Ovary (tissue), 9 donors: Measurements from ENCODE around the gene ERI3. TPM values are rescaled to one million over a fixed set of nuclear protein-coding genes. Genes with fewer than 3 reads are reported as not detected.

Source experiments
- DNase-seq, 5 donors: peaks; one replicate each; pipeline ENCODE4 v3.0.0-alpha.2; 2019 to 2020
- H3K27ac ChIP-seq, 2 donors: fragments of 200-600 bp; one replicate each; pipeline versions ENCODE4 v1.5.1 to v1.8.0; 2019 to 2022
- H3K27me3 ChIP-seq: fragments of 200-600 bp; one replicate; pipeline ENCODE4 v1.8.0; 2022
- H3K36me3 ChIP-seq: fragments of 200-600 bp; sonication (generic); one replicate; pipeline ENCODE4 v1.5.1; 2019
- H3K4me1 ChIP-seq: one replicate; pipeline ENCODE4 v1.8.1; 2013; ENCODE audit warnings: mild to moderate bottlenecking, moderate library complexity; ENCODE audit not compliant: insufficient read depth
- H3K4me3 ChIP-seq: fragments of 200-600 bp; sonication (generic); one replicate; pipeline ENCODE4 v1.5.1; 2017
- H3K9me3 ChIP-seq, 2 donors: fragments of 200-600 bp in 1 of 2; sonication (generic) in 1 of 2; one replicate each; pipeline versions ENCODE4 v1.5.1 to v1.8.1; 2013 to 2019; ENCODE audit warnings: mild to moderate bottlenecking in 1 of 2, moderate library complexity in 1 of 2
- EP300 ChIP-seq: sonication (generic); formaldehyde crosslinking; IDR thresholded peaks from one replicate; pipeline ENCODE4 v1.6.1; 2017; ENCODE audit warnings: antibody characterized with exemption
- POLR2A ChIP-seq: fragments of 450-650 bp; IDR thresholded peaks from one replicate; pipeline ENCODE4 v1.6.1; 2017; ENCODE audit warnings: antibody characterized with exemption, mild to moderate bottlenecking, moderate library complexity
- WGBS, 3 donors: extraction: QIAGEN DNeasy Blood & Tissue Kit in 1 of 3; methylation state at CpG; one replicate each; pipeline versions ENCODE4 v1.1.5 to v1.1.7; 2013 to 2017; 5-methylcytosine and 5-hydroxymethylcytosine counted together
- intact Hi-C, 4 donors: fragments of 100-400 bp; cut with DNase I; formaldehyde crosslinking; loops; one replicate each; pipeline versions ENCODE4 v1.11.0 to v1.15.1; 2022 to 2023
- polyA plus RNA-seq, 2 donors: library from polyadenylated mRNA; stranded (reverse); fragments of 200-250 nt in 1 of 2; fragments of 350-450 nt in 1 of 2; fragmentation: Illumina TruSeq in 1 of 2; extraction: RNeasy Lipid Tissue Mini Kit (QIAGEN cat#74804) in 1 of 2; gene quantifications; one replicate each; pipeline ENCODE4 v1.2.3, GENCODE V29; 2013 to 2014
- total RNA-seq, 7 donors: library from RNA; depleted of rRNA in 2 of 7; stranded (reverse); fragments of >200 nt in 2 of 7; fragmentation: NEBNext Ultra II Directional in 3 of 7; extraction: Animal tissue kit (Norgen Biotek cat#: 25700) in 3 of 7; gene quantifications; one replicate each; pipeline versions ENCODE4 v1.1.0 to v1.2.4, GENCODE V29; 2016 to 2023
- TF ChIP-seq, protein P1 (sequence below), 3 donors: fragments of 450-650 bp in 2 of 3; fragments of 200-600 bp in 1 of 3; IDR thresholded peaks; one replicate each; pipeline versions ENCODE4 v1.5.1 to v1.8.0; 2016 to 2022; ENCODE audit warnings: antibody characterized with exemption in 3 of 3, mild to moderate bottlenecking in 1 of 3
- donor health status: DM: no; HTN: no; CAD: no; lungs with moderate emphysema.
- donor health status: DM: no; HTN: no; CAD: no.
- donor health status: Bipolar disorder and iron deficiency.
- donor health status: DM: yes; HTN: yes; CAD: no.
- donor health status: DM: no; HTN: no; CAD: no.
- donor health status: DM: yes; HTN: yes; CAD: no.

The ERI3 gene
- total and polyA plus RNA-seq, 9 donors = 35.4 to 67.0 (median 48.9) TPM

DNA sequence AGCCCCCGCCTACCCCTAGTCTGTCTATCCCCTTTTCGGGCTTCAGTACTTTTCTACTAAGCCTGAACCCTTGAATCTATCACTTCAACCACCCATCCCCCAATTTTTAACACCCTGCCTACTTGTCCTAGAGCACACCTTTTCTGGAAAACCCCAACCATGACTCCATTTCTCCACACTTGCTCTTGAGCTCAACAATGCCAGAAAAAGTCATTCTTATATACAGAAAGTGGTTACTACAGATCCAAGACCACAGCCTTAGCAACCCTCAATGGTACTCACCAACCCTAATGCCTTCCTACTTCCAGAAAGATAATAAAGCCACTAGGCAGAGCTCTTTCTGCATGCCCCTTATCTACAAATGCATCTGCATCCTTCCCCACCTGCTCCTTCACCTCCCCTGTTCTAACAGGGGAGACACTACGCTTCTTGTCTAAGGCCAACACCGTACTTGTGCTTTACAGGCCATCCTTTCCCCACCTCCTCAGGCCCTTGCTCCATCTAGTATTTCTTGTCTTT is 100.6 kb downstream of the ERI3 start:
- intact Hi-C loops = no loop called here
- no peaks in the 10 kb centered on the region for H3K36me3 ChIP-seq

DNA sequence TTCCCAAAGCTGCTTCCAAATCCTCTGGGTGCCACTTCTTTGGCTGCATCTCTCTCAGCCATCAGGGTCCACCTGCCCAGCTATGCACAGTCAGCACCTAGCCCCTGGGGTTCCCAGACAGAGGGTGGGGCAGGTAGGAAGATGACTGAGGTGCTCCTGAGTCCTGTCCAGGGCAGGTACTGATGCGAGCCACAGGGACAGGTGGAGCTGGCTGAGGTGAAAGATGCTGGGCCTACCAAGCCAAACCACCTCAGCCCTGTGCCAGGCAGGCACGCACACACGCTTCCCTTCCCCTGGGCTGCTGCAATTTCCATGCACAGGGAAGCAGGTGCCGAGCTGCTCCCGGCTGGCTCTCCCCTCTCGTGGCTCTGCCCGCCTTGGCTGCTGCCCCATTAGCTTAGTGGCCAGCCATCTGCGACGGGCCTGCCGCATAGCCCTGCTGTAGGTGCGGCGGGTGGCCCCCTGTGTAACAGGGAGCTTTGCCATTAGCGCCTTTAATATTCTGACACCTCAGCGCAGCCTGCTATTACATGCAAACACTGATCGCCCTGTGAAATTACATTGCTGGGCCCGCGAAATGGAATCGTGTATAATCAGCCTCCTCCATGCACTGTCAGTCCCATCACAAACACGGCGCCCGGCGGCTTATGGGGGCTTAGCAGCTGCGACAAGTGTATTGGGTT is 102.9 kb downstream of the ERI3 start:
- H3K9me3 ChIP-seq = no peaks in the 10 kb centered on the region
- TF ChIP-seq EP300 (no peak), POLR2A (no peak)
- TF ChIP-seq, protein P1, sequence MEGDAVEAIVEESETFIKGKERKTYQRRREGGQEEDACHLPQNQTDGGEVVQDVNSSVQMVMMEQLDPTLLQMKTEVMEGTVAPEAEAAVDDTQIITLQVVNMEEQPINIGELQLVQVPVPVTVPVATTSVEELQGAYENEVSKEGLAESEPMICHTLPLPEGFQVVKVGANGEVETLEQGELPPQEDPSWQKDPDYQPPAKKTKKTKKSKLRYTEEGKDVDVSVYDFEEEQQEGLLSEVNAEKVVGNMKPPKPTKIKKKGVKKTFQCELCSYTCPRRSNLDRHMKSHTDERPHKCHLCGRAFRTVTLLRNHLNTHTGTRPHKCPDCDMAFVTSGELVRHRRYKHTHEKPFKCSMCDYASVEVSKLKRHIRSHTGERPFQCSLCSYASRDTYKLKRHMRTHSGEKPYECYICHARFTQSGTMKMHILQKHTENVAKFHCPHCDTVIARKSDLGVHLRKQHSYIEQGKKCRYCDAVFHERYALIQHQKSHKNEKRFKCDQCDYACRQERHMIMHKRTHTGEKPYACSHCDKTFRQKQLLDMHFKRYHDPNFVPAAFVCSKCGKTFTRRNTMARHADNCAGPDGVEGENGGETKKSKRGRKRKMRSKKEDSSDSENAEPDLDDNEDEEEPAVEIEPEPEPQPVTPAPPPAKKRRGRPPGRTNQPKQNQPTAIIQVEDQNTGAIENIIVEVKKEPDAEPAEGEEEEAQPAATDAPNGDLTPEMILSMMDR (IDR thresholded peaks at IDR 0.05) = no peak
- H3K27ac ChIP-seq = no peak overlapping the region
- no peaks in the 10 kb centered on the region for H3K36me3 ChIP-seq
- WGBS, 3 donors = 95% methylated on average over 22 to 23 of the region's 23 CpGs
- intact Hi-C loops = no loop called here
- H3K27me3 ChIP-seq = no peaks in the 10 kb centered on the region
- DNase-seq = no peak
- H3K4me3 ChIP-seq = no peak overlapping the region
- H3K4me1 ChIP-seq = peaks cover 6% of the 10 kb centered on the region

More for the DNA sequence above, 100.6 kb downstream of the ERI3 start:
- no peaks in the 10 kb centered on the region for H3K27me3 ChIP-seq
- H3K9me3 ChIP-seq = no peaks in the 10 kb centered on the region
- H3K27ac ChIP-seq = no peak overlapping the region
- WGBS, 3 donors = 94 to 98% (median 96%) methylated on average over 4 of the region's 4 CpGs
- peaks cover 6% of the 10 kb centered on the region for H3K4me1 ChIP-seq
- no peak for TF ChIP-seq EP300
- no peak for TF ChIP-seq POLR2A
- TF ChIP-seq, protein P1 (IDR thresholded peaks at IDR 0.05) = no peak
- H3K4me3 ChIP-seq = no peak overlapping the region
- DNase-seq = no peak

DNA sequence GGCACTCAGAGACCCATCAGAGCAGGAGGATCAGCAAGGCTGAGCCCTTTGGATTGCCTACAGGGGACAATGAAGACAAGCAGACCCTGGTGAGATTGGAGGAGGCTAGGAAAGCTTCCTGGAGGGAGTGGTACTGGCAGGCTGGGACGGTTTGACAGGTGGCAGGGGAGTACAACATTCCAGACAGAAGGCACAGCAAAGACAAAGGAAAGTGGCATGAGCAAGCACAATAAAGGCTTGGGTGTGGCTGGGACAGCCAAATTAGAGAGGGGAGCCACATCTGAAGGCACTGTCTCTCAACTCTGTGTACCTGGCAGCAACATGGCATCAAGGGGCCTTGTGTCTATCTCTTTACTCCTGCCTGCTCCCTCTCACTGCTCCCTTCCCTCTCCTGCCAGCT is 103.6 kb downstream of the ERI3 start:
- Histone ChIP-seq H3K4me3 (no peak overlapping the region), H3K36me3 (no peaks in the 10 kb centered on the region), H3K27ac (no peak overlapping the region), H3K9me3 (no peaks in the 10 kb centered on the region), H3K27me3 (no peaks in the 10 kb centered on the region), H3K4me1 (peaks cover 6% of the 10 kb centered on the region)
- no peak for DNase-seq
- intact Hi-C loops = no loop called here
- no peak for TF ChIP-seq EP300
- TF ChIP-seq, protein P1 (IDR thresholded peaks at IDR 0.05) = no peak
- TF ChIP-seq POLR2A = no peak
- WGBS, 3 donors = 91 to 100% (median 100%) methylated on average over 1 of the region's 1 CpG

DNA sequence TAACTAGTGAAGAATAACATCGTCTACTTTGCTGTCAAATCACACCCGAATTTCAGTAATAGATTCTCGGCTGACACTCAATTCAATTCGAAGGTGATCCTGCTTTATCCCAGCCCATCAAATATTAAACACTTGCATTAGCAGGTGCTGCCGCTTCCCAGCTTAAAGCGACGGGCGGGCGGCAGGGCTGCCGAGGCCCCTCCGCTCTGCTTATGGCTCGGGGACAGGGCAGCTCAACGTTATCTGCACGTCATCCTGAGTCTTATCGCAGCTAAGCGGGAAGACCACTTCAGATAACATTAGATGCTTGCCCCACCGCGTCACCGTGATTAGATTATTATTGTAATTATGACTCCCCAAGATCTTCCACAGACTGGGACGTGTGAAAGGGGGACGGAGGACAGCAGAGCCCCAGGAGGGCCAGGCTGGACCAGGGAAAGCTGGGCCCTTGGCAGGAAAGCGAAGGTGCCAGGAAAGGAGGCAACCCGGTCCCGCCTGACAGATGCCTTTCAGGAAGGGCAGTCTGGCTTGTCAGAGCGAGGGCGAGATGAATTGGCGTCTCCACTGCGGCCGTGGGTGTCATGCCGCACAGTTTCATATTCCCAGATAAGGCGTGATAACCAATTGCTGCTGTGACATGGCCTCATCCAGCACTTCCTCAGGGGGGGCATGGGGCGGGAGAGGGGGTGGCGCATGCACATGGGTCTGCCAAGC is 104.8 kb downstream of the ERI3 start:
- H3K9me3 ChIP-seq = no peaks in the 10 kb centered on the region
- no peak overlapping the region for H3K27ac ChIP-seq
- TF ChIP-seq, protein P1 (IDR thresholded peaks at IDR 0.05) = no peak
- TF ChIP-seq EP300 (no peak), POLR2A (no peak)
- intact Hi-C loops = no loop called here
- 80 to 85% (median 81%) methylated on average over 33 of the region's 33 CpGs for WGBS, 3 donors
- H3K4me3 ChIP-seq = no peak overlapping the region
- peaks cover 6% of the 10 kb centered on the region for H3K4me1 ChIP-seq
- DNase-seq = no peak
- no peaks in the 10 kb centered on the region for H3K27me3 ChIP-seq
- no peaks in the 10 kb centered on the region for H3K36me3 ChIP-seq
